Stimulated activated CD4-positive, alpha-beta T cell treated with anti-CD3 and anti-CD28 coated beads, Interleukin-12 subunit alpha, Interleukin-12 subunit beta, amount 100 ng/mL, for 24 hours (primary cell): ENCODE measurements around the gene SLC16A7.
"Not testable (repeated sequence)": the region's sequence is repeated elsewhere in the genome, so short reads cannot be mapped to it uniquely, and the experiment has no call there.

Source experiments
- DNase-seq, 2 experiments: peaks; one replicate each; pipeline ENCODE4 v3.0.0-alpha.2; 2020; ENCODE audit warnings: low read depth in 2 of 2

Gene SLC16A7

GRCh38 chr12:59736359-59736758, 140.5 kb downstream of the SLC16A7 start:
- DNase-seq = no peak

GRCh38 chr12:59736786-59737185, 141.0 kb downstream of the SLC16A7 start:
- no peak for DNase-seq

GRCh38 chr12:59737725-59738463, 142.1 kb downstream of the SLC16A7 start:
- DNase-seq = no peak

DNA sequence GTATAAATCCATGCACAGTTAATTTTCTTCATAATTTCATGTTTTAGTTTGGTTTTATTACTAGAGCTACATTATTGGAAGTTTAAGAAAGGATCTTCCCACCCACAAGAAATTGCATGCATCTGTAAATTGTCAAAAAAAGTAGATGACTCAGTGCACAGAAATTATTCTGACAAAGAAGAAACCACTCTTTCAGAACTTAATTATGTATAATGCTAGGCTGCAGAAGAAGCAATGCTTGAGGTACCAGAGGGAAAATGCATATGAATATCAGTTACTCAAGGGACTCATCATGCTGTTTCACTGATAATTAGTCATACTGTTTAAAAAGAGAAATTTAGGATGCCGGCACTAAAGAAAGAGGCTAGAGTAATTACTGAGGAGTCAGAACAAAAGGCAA, 147.0 kb downstream of the SLC16A7 start:
- DNase-seq = no peak

DNA sequence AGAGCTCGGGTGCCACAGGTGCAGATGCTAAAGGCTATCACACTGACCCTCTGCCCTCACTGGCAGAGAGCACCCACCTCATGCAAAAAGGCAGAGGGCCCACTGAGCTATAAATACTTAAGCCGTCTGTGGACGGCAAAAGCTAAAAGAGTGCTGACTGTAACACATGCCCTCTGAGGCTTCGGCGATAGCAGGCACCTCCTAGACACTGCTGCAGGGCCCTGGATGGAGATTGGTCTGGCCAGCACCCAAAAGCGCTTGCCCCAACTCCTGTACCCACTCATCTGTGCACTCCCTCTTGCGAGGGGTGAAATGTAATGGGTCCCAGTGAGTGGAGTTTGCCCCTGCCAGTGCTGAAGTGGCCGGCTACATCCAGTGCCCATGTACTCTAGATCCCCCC, 148.7 kb downstream of the SLC16A7 start:
- DNase-seq = no peak

GRCh38 chr12:59751091-59751490, 155.3 kb downstream of the SLC16A7 start:
- DNase-seq = not testable (repeated sequence)

GRCh38 chr12:59761542-59761941, 165.7 kb downstream of the SLC16A7 start:
- no peak for DNase-seq

- no peak for DNase-seq
Measured at GRCh38 chr12:59763835-59764234, 168.0 kb downstream of the SLC16A7 start.

DNA sequence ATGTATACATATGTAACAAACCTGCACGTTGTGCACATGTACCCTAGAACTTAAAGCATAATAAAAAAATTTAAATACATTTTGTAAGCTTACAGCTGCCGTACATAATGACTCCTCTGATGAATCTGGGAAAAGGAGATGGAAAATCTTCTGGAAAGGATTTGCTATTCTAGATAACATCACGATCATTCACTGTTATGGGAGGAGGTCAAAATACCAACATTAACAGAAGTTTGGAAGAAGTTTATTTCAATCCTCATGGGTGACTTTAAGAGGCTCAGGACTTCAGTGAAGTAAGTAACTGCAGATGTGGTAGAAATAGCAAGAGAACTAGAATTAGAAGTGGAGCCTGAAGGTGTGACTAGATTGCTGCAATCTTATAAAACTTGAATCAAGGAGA, 172.2 kb downstream of the SLC16A7 start:
- no peak for DNase-seq

- DNase-seq = no peak
Measured at GRCh38 chr12:59780605-59781135, 184.8 kb downstream of the SLC16A7 start.

- DNase-seq = no peak
Measured at GRCh38 chr12:59787610-59788009, 191.8 kb downstream of the SLC16A7 start.

DNA sequence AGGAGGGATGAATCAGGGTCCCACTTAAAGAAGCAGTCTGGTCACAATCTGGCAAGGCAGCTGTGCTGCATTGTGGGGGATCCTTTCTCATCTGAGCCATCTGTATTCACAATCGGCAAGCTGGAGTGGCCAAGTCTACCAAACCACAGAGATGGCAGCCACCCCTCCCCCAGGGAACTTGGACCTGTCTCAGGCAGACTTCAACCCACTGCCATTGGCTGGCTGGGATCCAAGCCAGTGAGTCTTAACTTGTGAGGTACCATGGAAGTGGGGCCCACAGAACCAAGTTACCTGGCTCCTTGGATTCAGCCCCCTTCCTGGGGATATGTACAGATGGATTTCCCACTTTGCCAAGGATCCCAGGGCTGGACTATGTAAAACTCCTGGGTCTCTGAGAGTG, 196.8 kb downstream of the SLC16A7 start:
- DNase-seq = no peak

GRCh38 chr12:59803735-59804134, 207.9 kb downstream of the SLC16A7 start:
- no peak for DNase-seq

DNA sequence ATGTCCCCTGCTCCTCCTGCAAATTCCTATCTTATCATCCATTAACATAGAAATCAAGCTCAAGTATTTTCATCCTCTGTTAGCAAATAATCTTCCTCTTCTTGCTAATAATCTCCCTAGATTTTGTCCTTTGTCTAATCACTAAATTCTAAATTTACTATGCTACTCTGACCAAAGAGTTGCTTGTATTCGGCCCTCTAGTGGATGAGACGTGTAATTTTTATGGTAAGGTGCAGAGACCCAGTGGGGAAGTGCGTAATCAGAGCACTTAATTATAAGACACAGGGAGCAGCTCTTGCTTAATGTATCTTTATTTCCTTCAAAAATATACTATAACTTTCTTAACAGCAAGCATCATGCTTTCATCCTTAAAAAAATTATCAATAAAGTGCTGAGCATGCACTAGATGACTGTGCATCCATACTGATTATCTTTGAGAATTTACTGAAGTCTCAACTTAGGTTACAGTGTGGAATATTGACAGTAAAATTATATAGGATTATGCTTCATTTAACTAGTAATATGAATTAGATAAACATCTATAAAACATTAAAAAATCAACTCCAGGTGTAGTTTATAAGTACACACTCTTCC, 212.6 kb downstream of the SLC16A7 start:
- no peak for DNase-seq

GRCh38 chr12:59811991-59812390, 216.2 kb downstream of the SLC16A7 start:
- no peak for DNase-seq

DNA sequence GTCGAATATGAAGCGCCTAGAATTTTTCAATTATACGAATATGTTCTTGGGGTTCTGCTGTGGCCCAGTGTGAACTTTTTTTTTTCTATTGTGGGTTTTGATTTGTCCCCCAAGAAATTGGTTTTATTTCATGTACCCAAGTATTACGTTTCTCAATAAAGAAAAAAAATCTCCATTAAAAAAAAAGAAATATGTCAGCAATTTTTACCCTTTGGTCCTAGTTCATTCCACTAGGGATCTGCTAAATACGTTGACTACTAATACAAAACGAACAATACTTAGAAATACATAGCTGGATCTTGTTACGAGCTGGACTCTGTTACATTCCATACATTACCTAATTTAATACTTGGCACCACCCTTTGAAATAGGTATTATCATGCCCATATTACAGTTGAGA, 216.9 kb downstream of the SLC16A7 start:
- DNase-seq = no peak

DNA sequence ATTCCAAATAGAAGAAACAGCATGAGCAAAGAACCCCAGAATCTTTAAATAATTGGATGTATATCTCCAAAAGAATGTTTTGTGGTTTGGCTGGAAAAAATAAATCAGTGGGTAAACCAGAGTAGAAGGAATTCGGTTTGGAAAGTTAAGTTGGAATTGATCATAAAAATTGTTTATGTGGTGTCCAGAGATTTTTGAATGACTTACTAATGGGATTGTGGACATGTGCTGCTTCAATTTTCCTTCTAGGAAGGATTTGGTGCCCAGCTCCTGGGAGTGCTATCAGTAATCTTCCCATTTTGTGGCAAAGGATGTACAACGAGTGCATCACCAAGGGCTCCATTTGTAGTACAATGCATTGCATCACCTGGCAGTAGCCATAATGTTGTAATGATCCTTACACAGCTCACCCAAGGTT, 224.8 kb downstream of the SLC16A7 start:
- no peak for DNase-seq

GRCh38 chr12:59823567-59823966, 227.7 kb downstream of the SLC16A7 start:
- no peak for DNase-seq

DNA sequence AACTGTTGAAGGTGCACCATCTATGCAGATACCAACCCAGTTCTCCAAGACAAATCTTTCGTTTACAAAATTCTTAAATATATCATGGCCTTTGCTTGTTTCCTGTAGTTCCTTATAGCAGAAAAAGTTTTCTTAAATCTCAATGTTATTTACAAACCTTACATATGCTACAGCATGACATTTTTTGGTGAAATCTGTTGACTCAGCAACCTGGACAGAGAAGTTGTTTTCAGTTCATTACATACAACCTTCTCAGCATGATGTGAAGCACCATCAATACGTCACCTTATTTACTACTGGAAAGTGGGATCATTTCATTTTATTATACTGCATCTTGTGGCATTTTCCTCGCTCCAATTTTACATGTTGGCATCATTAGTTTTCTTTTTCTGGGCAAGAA, 231.9 kb downstream of the SLC16A7 start:
- DNase-seq = no peak

- no peak for DNase-seq
Measured at GRCh38 chr12:59828521-59828920, 232.7 kb downstream of the SLC16A7 start.

- no peak for DNase-seq
Measured at GRCh38 chr12:59833408-59833807, 237.6 kb downstream of the SLC16A7 start.

GRCh38 chr12:59834659-59835474, 239.0 kb downstream of the SLC16A7 start:
- no peak for DNase-seq
